HT1080 (cell line): ENCODE results near the gene SUPT20H. TPM values are rescaled to one million over a fixed set of nuclear protein-coding genes. Genes with fewer than 3 reads are reported as not detected.

Source experiments
- DNase-seq: peaks from one replicate; pipeline ENCODE4 v3.0.0-alpha.2; 2015; ENCODE audit warnings: low read depth
- polyA plus RNA-seq, 2 experiments: library from polyadenylated mRNA; depleted of rRNA; stranded (reverse); fragments of >200 nt; gene quantifications; 2 replicates each; pipeline ENCODE4 v1.2.3, GENCODE V29; 2015
- total RNA-seq: library from RNA; depleted of rRNA; stranded (reverse); fragments of >200 nt; shearing (Covaris generic); gene quantifications from 2 replicates; pipeline ENCODE4 v1.2.3, GENCODE V29; 2014; rRNA removed

SUPT20H gene
- 25.4 and 26.9 TPM in 2 replicates for total RNA-seq
- 42.8 and 49.4 TPM in 2 replicates for polyA plus RNA-seq (2015; cell fraction: cytosol; rRNA removed)
- polyA plus RNA-seq (2015; cell fraction: nucleus; rRNA removed), result 91.8 and 95.9 TPM in 2 replicates

DNA sequence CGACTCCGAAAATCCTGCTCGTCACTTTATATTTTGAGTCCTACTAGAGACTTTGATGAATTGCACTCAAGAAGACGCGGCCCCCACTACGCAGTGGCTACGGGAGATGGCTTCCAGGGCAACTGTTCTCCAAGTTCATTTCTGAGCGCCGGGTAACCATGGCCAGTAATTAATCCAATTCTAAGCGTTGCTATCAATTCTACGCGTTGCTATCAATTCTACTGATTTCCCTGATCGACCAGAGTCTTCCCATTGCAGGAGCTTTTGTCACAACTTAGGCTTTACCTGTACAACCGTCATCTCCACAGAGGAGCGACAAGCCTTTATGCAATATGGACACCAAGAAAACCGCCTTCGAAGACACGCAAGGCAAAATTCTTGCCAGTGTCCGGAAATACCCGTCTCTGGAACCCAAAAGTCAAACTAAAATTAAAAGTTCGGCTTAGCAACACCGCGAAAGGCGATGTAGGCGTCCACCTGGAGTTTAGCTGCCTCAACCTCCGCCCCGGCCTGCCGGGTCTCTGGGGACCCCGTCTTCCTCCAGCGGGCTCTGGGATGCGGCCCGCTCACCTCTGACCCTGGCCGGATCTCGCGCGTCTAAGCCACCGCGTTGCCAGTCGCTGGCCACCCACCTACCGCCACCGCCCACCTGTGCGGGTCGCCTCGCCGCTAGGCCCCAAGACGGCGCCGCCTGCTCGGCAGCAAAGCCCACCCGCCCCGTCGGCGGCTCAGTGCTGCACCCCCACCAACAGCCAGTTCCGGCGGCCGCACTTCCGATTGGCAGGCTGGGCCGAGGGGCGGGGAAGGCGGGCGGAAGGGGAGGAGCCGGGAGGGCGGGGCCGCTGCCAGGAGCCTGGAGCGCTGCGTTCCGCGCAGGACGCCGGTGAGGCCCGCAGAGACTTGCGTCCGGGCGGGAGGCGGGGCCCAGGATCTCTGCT is at the start of gene SUPT20H:
Gene SUPT20H, minus strand, starts transcription at position 779 of the 938 bp plus-strand sequence. CDS start 8,198 bp downstream, outside the sequence.
- peak; percentile 81 for DNase-seq

DNA sequence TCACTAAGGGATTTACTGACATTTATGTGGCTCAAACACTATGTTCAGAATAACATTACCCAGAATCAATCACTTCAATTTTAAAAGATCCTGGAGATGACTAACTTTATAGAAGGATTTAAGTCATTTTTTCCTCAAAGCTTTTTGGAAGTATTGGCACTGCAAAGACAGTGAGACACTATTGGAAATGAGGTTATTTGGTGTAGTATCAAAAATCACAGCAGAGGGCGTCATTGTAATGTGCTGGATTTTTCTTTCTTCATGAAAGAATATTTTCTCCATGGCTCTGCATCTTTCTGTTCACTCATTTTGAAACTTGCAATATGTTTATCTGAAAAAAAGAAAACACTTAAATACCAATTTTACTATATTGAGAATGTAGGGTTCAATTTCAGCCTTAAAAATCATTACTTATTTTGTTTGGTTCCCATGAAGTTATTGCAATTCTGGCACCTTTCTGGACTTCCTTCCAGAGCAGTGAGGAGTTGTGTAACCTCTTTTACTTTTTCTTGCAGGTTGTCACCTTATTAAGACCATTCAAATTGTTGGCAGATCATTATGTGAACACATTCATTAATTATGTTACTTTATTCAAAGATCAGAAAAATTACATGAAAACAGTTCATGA is 49.7 kb upstream of the SUPT20H start:
- DNase-seq, result peak; percentile 32

DNA sequence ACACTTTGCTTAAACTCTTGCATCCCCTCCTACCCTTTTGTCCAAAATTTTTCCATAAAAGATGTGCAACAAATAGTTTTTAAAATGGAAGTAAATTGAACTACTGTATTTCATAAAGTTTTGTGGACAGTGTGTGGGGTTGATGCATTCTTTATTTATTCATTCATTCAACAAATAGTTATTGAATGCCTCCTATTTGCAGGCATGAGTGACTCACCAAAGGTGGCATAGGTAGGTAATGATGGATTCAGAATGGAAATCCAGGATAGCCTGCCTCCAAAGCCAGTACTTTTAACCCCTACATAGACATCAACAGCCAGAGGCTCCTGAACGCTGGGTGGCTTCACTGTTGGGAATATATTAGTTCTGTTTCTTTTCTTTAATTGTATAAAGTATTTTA is 48.4 kb upstream of the SUPT20H start:
- DNase-seq, result no peak

DNA sequence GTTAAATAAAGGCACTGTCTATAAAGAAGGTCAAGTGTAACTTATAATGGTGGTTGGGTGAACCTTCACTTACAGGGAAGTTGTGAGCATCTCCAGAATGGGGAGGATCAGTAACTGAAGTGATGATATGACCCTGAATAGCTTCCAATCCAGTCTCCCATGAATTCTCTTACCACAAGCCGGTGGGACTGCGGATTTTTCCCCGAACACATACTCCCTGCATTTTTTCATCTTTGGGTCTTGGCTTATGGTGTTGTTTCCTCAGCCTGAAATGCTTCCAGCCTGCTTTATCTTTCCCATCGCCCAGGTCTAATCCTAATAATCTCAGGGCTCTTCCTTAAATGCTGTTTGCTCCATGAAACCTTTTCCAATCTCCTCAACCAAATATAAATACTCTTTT is 48.0 kb upstream of the SUPT20H start:
- no peak for DNase-seq

DNA sequence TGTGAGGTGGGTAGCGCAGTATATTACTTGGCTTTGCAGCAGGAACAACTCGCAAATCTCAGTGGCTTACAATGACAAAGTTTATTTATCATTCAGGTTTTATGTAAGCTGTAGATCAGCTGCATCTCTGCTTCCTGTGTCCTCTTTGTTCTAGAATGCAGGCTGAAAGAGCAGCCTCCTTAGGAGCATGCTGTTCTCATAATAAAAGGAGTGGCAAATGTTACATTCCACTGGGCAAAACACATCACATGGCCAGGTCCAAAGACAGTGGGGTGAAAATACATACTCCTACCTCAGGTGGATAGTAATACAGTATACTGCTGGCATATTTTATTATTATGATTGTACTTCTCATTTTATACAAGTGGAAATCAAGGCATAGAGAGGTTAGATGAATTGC is 47.2 kb upstream of the SUPT20H start:
- no peak for DNase-seq

DNA sequence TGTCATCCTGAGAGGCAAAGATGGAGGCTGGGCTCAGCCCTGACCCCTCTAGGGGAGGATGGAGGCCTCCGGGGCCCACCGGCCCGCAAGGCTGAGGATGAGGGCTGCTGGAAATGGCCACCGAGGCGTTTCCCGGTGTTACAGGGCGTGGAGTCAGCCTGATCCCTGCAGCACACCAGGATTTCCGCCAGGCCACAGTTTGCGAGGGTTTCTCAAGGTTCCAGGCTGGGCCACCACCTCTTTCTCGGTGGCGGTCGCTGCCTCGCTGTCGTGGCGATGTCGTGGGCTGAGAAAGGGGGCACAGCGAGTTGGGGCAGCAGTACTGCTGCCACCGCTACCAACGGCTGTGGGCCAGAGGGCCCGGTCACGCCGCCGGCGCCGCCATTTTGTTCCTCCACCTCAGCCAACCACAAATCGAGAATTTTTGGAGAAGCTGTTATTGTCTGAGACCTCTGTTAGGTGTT is 45.8 kb upstream of the SUPT20H start, which contains the start of gene CSNK1A1L:
Gene CSNK1A1L, minus strand, starts transcription at position 414 of the 464 bp plus-strand sequence. Its CDS starts 408 bp downstream, at position 6.
- no peak for DNase-seq

DNA sequence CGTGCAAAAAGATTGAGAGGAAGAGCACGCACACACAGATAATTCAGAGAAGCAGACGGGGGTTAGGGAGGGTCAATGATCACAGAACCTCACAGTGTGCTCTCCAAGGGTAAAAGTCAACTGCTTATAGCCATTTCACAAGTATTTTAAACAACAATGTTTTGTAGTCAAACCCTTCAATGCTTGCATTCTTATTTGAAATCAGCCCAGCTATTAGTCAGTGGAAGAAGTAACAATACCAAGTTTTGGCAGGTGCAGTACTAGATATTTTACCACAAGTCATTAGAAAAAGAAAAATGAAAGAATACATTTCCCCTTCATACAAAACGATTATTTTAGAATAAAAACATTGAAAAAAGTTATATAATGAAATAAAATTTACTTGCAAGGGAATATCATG is 43.4 kb upstream of the SUPT20H start:
- no peak for DNase-seq

DNA sequence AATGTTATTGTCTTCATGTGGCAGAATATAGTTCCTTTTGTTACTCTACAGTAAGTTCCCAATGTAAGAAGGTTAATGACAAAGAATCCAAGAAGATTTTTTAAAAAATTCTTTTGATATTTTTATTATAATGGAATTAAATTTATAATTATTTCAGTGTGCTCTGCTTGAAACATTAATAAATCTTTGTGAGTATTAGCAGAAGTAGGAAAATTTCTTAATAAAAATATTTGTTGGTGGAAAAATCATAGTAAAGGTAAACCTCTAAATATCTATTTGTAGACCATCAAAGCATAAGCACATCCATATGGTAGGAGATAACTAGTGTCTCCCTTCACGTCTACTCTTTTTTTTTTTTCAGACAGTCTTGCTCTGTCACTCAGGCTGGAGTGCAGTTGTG is 41.7 kb upstream of the SUPT20H start:
- DNase-seq, result no peak

DNA sequence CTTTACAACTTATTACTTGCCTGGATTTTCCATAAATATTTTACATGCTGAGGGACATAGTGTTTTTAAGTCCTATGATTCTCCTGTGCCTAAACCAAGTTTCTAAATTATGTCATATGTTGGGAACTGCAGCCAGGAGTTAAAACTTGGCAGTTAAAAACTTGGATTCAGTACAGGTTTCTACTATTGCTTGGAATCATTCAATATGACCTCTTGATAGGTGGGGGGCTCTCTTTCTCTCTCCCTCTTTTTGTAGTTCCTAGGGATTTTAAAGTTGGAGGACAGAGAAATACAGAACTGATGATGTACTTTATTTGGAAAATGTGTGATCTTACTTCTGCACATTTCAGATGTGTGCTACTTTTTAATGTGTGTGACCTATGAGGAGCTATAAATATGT is 41.2 kb upstream of the SUPT20H start:
- no peak for DNase-seq

DNA sequence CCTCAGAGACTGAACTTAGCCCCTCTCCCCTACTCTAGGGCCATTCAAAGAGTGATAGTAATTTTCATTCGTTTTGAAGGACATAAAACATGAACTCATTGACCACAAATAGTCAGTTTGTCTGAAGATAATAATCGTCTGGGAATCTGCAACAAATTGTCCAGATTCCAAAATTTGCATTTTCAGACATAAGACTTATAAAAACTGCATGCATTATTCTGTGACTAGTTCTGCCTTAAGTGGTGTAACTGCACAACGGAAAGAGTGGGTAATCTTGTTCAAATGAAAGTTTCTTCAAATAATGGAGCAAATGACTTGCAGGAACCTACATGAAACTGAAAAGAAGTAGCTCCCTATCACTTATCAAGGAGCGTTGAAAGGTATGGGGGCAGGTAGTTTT is 37.6 kb upstream of the SUPT20H start:
- no peak for DNase-seq

DNA sequence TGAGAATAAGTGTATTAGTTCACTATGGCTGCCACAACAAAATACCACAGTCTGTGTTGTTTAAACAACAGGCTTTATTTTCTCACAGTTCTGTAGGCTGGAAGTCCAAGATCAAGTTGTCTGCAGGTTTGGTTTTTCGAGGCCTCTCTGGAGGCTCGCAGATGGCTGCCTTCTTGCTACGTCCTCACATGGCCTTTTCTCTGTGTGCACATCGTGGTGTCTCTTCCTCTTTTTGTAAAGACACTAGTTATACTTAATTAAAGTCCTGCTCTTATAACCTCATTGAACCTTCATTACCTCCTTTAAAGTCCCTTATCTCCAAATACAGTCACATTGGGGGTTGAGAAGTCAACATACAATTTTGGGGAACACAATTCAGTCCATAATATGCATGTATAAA is 35.4 kb upstream of the SUPT20H start:
- no peak for DNase-seq

DNA sequence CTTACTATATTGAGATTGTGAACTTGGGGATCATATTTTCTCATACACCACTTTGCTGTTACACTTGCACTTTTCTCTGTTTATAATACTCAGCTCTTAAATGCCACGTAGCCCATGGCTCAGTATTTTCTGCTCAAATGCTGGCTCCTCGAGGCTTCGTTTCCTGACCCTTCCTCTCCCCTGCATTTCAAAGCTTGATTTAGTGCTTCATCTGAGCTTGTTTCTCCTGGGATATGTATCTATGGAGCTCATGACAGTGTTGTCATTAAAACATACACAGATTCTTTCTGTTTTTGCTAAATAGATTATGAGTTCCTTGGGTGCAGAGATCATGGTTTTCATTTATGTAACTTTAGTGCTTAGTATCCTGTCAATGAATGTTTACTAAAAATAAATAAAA is 34.6 kb upstream of the SUPT20H start:
- no peak for DNase-seq

DNA sequence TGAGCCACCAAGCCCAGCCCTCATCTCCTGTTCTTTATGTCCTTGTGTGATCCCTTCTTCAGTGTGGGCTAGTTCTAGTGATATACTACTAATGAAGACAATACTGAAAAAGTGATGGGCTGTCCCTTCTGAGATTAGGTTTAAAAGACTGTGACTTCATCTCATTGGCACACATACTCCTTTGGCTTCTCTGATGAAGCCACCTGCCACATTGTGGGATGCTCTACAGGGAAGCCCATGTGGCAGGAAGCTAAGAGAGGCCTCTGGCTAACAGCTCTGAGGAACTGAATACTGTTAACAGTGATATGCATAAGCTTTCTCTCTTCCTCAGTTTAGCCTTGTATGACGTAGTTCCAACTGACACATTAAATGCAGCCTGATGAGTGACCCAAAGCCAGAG is 32.3 kb upstream of the SUPT20H start:
- no peak for DNase-seq

DNA sequence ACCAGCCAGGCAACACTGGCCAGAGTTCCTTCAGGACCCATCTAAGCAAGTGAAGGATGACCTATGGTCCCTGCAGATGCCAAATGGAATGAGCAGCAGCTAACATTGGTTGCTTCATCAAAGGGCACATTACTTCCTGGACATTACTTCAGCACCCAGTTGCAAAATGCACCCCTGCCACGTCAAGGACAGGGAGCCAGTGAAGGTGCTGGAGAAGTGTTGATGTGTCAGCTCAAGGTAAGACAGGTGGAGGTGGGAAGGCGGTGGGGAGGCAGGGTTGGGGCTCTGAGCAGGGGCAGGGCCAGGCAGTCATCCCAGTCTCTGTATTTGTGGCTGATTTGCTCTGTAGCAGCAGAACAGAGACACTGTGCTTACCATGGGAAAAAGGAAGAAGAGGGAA is 31.4 kb upstream of the SUPT20H start:
- DNase-seq, result no peak

DNA sequence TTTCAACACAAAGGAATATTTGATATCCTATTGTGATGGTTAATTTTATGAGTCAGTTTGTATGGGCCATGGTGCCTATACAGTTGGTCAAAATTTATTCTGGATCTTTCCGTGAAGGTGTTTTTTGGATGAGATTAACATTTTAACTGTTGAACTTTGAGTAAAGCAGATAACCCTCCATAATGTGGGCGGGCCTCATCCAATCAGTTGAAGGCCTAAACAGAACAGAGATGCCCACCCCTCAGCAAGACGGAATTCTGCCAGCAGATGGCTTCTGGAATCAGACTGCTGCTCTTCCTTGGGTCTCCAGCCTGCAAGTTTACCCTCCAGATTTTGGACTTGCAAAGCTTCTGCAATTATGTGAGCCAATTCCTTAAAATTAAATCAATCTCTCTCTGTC is 30.0 kb upstream of the SUPT20H start:
- DNase-seq, result no peak

DNA sequence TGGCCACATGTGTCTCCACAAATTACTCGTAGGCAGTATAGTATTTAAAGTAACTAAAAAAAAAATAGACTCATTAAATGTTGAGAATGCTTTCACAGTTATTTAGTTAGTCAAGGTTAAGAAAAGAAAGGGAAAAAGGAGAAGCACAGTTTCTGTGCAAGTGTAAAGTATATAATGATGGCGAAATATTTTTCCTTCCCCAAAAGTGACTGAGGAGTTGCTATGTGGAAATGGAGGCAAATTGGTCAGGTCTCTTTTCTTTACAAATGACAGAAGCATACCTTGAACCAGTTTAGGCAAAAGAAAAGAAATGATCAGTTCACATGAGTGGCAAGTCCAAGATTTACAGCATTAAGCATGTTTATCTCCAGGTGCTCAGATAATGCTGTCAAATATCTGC is 28.0 kb upstream of the SUPT20H start:
- DNase-seq, result no peak

DNA sequence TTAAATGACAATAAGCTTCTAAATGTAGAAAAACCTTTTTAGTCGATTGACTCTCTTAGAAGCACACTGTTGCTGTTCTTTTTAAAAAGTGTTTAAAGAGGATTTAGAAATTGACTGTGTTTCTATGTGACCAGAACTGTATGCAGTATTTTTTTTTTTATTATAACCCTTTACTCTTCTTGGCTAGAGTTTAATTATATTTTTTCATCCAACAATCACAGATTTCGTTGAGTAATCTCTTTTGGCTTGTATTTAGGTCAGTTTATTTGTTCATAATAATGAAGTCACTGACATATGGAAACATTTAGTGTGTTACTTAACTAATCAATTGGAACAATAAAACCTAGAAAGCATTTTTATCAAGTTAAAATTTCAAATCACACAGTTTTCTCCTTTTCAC is 26.1 kb upstream of the SUPT20H start:
- no peak for DNase-seq

DNA sequence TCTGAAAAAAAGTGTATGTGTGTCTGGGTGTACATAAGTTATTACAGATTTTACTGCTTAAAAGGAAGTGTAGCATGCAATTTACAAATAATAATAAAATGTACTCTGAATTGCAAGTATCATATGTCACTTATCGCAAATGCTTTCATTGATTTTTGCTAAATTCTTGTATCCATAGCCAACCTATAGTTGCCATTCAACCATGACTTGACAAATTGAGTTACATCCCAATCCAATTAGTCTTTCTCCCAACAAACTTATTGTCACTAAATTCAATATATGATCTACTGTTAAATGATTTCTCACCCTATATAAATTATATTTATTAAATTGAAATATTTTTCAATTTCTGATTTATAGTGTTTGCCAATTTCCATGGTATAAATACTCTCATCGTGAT is 17.3 kb upstream of the SUPT20H start:
- no peak for DNase-seq

DNA sequence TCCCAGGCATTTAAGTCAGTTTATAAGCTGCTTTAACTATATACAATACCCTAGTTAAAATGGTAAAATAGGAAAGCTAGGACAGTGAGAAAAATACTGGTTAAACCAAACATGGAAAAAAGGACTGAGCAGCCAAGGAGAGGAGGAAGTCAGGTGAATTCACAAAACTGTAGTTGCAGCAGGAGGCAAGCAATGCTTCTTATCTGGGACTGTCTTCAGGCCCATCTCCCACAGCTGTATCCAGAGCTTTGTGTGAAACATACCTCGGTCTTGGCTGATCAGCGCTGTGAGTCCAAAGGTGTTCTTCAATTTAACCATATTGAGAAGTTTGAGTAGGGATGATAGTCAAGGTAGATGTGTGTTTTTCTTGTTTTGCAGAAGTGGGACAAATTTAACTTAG is 15.7 kb upstream of the SUPT20H start:
- no peak for DNase-seq

DNA sequence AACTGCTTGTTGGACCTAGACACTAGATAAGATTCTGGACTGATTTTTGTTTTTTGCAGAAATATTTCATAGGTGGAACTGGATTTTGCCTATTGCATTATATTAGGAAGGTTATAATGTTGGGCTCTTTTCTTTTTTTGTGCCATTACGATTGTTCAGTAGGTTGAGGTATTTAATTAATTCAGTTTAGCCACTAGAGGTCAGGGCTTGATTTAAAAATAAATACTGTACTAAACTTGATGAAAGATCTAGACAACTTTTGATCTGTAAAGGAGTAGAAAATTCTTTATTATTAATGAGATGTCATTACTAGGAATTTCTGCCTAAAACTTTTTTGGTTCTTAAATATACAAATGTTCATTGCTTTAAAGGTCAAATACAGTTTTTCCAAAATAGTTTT is 15.2 kb upstream of the SUPT20H start:
- DNase-seq, result peak; percentile 30

DNA sequence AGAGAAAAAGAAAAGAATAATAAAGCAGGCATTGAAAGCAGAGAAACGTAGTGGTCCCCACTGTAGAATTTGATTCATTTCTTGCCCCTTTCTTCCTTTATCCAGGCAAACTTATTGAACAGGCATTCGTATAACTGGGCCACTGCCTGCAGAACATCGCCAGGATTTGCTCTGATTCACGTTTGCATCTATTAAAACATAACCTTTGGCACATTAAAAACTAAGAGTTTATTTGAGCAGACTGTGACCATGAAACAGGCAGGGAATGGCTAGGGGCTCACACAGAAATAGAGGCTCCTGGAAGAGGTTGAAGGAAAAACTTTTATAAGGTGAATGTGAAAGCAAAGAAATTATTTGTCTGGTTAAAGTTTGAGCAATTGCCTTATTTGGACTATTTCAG is 12.5 kb upstream of the SUPT20H start:
- no peak for DNase-seq

DNA sequence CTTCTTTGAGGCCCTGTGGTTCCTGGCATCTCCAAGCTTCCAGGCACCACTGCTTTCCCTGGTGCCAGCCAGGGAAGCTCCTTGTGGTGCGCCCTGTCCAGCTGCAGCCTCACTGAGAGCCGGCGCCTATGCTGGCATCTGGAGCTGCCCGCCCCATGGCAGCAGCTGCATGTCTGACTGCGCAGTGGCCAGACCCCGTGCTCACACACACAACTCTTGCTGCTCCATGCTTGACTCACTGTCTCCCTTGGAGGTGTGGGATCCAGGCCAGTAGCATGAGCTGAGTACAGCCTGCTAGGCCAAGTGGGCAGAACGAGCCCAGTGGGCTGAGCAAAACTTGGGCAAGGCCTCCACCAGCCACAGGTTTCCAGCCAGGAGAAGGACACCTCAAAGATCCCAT is 11.5 kb upstream of the SUPT20H start:
- no peak for DNase-seq
